Measurements from ENCODE around the gene MCF2L. TPM values are rescaled to one million over a fixed set of nuclear protein-coding genes. Genes with fewer than 3 reads are reported as not detected.

The MCF2L gene
- total and polyA plus RNA-seq, 10 of the 15 experiments (the other 5 are each of a cell fraction or from before 2014, with no cell fraction given), result 0.06 to 1.1 (median 0.21) TPM; not detected in 2

DNA sequence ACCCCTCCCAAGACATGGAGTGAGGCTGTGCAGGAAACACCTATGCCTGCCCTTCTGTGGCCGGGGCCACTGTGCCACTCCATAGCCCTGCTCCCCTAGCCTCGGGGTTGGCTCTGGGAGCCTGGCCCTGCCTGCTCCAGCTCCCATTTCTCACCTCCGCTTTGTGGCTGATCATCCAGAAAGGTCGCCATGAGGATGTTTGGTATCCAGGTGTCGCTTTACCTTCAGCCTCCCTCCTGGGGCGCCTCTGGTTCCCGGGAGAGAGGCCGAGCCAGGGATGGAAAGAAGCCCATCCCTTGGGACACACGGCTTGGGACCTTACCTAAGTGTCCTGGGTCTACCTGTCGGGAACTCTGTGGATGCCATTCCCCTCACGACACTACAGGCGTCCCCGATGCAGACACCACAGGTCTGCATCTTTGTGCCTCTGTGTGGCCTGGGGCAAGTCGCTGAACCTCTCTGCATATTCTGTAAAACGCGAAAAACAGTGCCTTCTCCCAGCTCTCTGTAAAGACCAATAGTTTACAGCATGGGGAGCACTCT lies 3.4 kb upstream of the MCF2L start (continued):
- TF ChIP-seq, protein P1, sequence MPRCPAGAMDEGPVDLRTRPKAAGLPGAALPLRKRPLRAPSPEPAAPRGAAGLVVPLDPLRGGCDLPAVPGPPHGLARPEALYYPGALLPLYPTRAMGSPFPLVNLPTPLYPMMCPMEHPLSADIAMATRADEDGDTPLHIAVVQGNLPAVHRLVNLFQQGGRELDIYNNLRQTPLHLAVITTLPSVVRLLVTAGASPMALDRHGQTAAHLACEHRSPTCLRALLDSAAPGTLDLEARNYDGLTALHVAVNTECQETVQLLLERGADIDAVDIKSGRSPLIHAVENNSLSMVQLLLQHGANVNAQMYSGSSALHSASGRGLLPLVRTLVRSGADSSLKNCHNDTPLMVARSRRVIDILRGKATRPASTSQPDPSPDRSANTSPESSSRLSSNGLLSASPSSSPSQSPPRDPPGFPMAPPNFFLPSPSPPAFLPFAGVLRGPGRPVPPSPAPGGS (IDR thresholded peaks at IDR 0.05; ENCODE audit: borderline replicate concordance, insufficient read depth, low read depth, low read length, poor library complexity, severe bottlenecking), result no peak
- TF ChIP-seq, protein P2, sequence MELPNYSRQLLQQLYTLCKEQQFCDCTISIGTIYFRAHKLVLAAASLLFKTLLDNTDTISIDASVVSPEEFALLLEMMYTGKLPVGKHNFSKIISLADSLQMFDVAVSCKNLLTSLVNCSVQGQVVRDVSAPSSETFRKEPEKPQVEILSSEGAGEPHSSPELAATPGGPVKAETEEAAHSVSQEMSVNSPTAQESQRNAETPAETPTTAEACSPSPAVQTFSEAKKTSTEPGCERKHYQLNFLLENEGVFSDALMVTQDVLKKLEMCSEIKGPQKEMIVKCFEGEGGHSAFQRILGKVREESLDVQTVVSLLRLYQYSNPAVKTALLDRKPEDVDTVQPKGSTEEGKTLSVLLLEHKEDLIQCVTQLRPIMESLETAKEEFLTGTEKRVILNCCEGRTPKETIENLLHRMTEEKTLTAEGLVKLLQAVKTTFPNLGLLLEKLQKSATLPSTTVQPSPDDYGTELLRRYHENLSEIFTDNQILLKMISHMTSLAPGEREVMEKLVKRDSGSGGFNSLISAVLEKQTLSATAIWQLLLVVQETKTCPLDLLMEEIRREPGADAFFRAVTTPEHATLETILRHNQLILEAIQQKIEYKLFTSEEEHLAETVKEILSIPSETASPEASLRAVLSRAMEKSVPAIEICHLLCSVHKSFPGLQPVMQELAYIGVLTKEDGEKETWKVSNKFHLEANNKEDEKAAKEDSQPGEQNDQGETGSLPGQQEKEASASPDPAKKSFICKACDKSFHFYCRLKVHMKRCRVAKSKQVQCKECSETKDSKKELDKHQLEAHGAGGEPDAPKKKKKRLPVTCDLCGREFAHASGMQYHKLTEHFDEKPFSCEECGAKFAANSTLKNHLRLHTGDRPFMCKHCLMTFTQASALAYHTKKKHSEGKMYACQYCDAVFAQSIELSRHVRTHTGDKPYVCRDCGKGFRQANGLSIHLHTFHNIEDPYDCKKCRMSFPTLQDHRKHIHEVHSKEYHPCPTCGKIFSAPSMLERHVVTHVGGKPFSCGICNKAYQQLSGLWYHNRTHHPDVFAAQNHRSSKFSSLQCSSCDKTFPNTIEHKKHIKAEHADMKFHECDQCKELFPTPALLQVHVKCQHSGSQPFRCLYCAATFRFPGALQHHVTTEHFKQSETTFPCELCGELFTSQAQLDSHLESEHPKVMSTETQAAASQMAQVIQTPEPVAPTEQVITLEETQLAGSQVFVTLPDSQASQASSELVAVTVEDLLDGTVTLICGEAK (IDR thresholded peaks at IDR 0.05; ENCODE audit: borderline replicate concordance), result no peak
- TF ChIP-seq RBBP5 (conservative IDR thresholded peaks at IDR 0.05), result no peak
- TF ChIP-seq NFXL1 (IDR thresholded peaks at IDR 0.05; ENCODE audit: borderline replicate concordance), result no peak
- no peak for TF ChIP-seq SUZ12 (IDR thresholded peaks at IDR 0.05; ENCODE audit: unreplicated experiment)
- no peak for TF ChIP-seq SMC3 (IDR thresholded peaks at IDR 0.05; ENCODE audit: borderline replicate concordance, low read length)
- no peak for TF ChIP-seq BACH1 (IDR thresholded peaks at IDR 0.05; ENCODE audit: borderline replicate concordance)
- no peak for TF ChIP-seq TCF3 (IDR thresholded peaks at IDR 0.05; ENCODE audit: borderline replicate concordance, insufficient read depth, low read depth, low read length)
- no peak for TF ChIP-seq EP300 (IDR thresholded peaks at IDR 0.05; ENCODE audit: borderline replicate concordance in 1 of 2, control insufficient read depth in 1 of 2, low read depth in 2 of 2, low read length in 2 of 2)
- no peak for TF ChIP-seq MTA2 (IDR thresholded peaks at IDR 0.05; ENCODE audit: low read depth)
- TF ChIP-seq JUNB (IDR thresholded peaks at IDR 0.05), result no peak
